IMR-90 (cell line): ENCODE measurements around the gene KDR. TPM values are rescaled to one million over a fixed set of nuclear protein-coding genes. Genes with fewer than 3 reads are reported as not detected.

Experiments
- ATAC-seq: fragments of 200-7000 bp; cut with Tn5 transposase; 2 replicates; pipeline ENCODE4 v1.9.1; 2020; ENCODE audit warnings: low read depth, mild to moderate bottlenecking, moderate library complexity
- BruUV-seq: library from RNA; stranded (reverse); fragments of 400-500 nt; replicated peaks from 2 replicates; lab custom pipeline; 2021; lab: Mats Ljungman, UMichigan
- CTCF ChIA-PET: fragments of 300-600 bp; formaldehyde crosslinking; extraction: SDS; loops from one replicate; lab custom pipeline; 2021; ENCODE audit warnings: antibody characterized with exemption; lab: Yijun Ruan, JAX
- POLR2A ChIA-PET: fragments of 300-600 bp; sonication (Branson Sonifier 250); formaldehyde crosslinking; loops from one replicate; lab custom pipeline; 2022; ENCODE audit warnings: antibody characterized with exemption; ENCODE audit not compliant: unreplicated experiment; lab: Charles Lee
- DNase-seq: peaks from one replicate; pipeline ENCODE4 v3.0.0; 2013
- H2AFZ ChIP-seq: replicated peaks from 2 replicates; pipeline ENCODE3; 2013; ENCODE audit warnings: low read length, mild to moderate bottlenecking; ENCODE audit not compliant: poor library complexity
- H2AK5ac ChIP-seq: 2 replicates; pipeline ENCODE4 v1.6.1; 2013; ENCODE audit warnings: low read depth, low read length, inconsistent platforms
- H2AK9ac ChIP-seq: replicated peaks from 2 replicates; pipeline ENCODE3; 2013; ENCODE audit warnings: mild to moderate bottlenecking, low read depth, low read length, moderate library complexity; ENCODE audit not compliant: poor library complexity
- H2BK120ac ChIP-seq: 2 replicates; pipeline ENCODE4 v1.6.1; 2013; ENCODE audit warnings: low read depth, low read length, inconsistent platforms
- H2BK15ac ChIP-seq: 3 replicates; pipeline ENCODE4 v1.6.1; 2013; ENCODE audit warnings: low read depth, low read length, inconsistent platforms
- H2BK20ac ChIP-seq: 2 replicates; pipeline ENCODE4 v1.6.1; 2013; ENCODE audit warnings: low read depth, mild to moderate bottlenecking, inconsistent platforms, low read length, moderate library complexity
- H2BK5ac ChIP-seq: 2 replicates; pipeline ENCODE4 v1.6.1; 2013; ENCODE audit warnings: mild to moderate bottlenecking, low read depth, low read length, inconsistent platforms; ENCODE audit not compliant: poor library complexity, severe bottlenecking
- H3K14ac ChIP-seq: replicated peaks from 2 replicates; pipeline ENCODE4 v1.6.1; 2013; ENCODE audit warnings: low read depth, low read length, inconsistent platforms
- H3K18ac ChIP-seq: 2 replicates; pipeline ENCODE4 v1.6.1; 2013; ENCODE audit warnings: low read depth, low read length, control low read depth
- H3K23ac ChIP-seq: 2 replicates; pipeline ENCODE4 v1.6.1; 2013; ENCODE audit warnings: low read depth, low read length, inconsistent platforms
- H3K27ac ChIP-seq: 2 replicates; pipeline ENCODE4 v1.5.1; 2013; ENCODE audit warnings: mild to moderate bottlenecking, control low read depth, low read length; ENCODE audit not compliant: insufficient read depth
- H3K27me3 ChIP-seq: 2 replicates; pipeline ENCODE4 v1.6.1; 2013; ENCODE audit warnings: low read length; ENCODE audit not compliant: control insufficient read depth, insufficient read depth
- H3K36me3 ChIP-seq: 2 replicates; pipeline ENCODE4 v1.6.1; 2013; ENCODE audit warnings: low read length, mixed read lengths; ENCODE audit not compliant: control insufficient read depth, insufficient read depth
- H3K4ac ChIP-seq: 2 replicates; pipeline ENCODE4 v1.6.1; 2013; ENCODE audit warnings: low read depth, low read length, inconsistent platforms
- H3K4me1 ChIP-seq: 2 replicates; pipeline ENCODE4 v1.6.1; 2013; ENCODE audit warnings: low read length, mixed read lengths; ENCODE audit not compliant: control insufficient read depth, insufficient read depth
- H3K4me2 ChIP-seq: 2 replicates; pipeline ENCODE4 v1.6.1; 2013; ENCODE audit warnings: low read depth, mild to moderate bottlenecking, control low read depth, low read length, moderate library complexity
- H3K4me3 ChIP-seq: 2 replicates; pipeline ENCODE4 v1.5.1; 2013; ENCODE audit warnings: low read depth, mild to moderate bottlenecking, control low read depth, low read length, moderate library complexity; ENCODE audit not compliant: insufficient read depth
- H3K56ac ChIP-seq: 2 replicates; pipeline ENCODE4 v1.6.1; 2013; ENCODE audit warnings: low read length, inconsistent platforms; ENCODE audit not compliant: insufficient read depth; ENCODE audit errors: extremely low read depth
- H3K79me1 ChIP-seq, 2 experiments: 2 replicates each; pipeline ENCODE4 v1.6.1; 2013; ENCODE audit warnings: low read length in 2 of 2, inconsistent platforms in 1 of 2, low read depth in 1 of 2
- H3K9ac ChIP-seq: 2 replicates; pipeline ENCODE4 v1.6.1; 2013; ENCODE audit warnings: low read depth, low read length, control low read depth
- H3K9me1 ChIP-seq: 2 replicates; pipeline ENCODE4 v1.6.1; 2013; ENCODE audit warnings: low read length, inconsistent platforms; ENCODE audit not compliant: insufficient read depth
- H3K9me3 ChIP-seq: 2 replicates; pipeline ENCODE4 v1.6.1; 2013; ENCODE audit warnings: low read length; ENCODE audit not compliant: control insufficient read depth, insufficient read depth
- H4K20me1 ChIP-seq: 2 replicates; pipeline ENCODE4 v1.6.1; 2013; ENCODE audit warnings: low read length, inconsistent platforms; ENCODE audit not compliant: insufficient read depth
- H4K5ac ChIP-seq: 2 replicates; pipeline ENCODE4 v1.6.1; 2013; ENCODE audit warnings: mild to moderate bottlenecking, low read depth, low read length, control low read depth
- H4K8ac ChIP-seq, 2 experiments: 2 replicates each; pipeline ENCODE4 v1.6.1; 2013; ENCODE audit warnings: low read depth in 2 of 2, low read length in 2 of 2, control low read depth in 1 of 2, inconsistent platforms in 1 of 2
- H4K91ac ChIP-seq: 2 replicates; pipeline ENCODE4 v1.6.1; 2013; ENCODE audit warnings: low read depth, low read length, inconsistent platforms; ENCODE audit not compliant: insufficient read depth
- CHD1 ChIP-seq: IDR thresholded peaks from 2 replicates; pipeline ENCODE4 v1.6.1; 2012; ENCODE audit warnings: low read depth, low read length, improper control_type of control experiment
- FOS ChIP-seq: fragments of 150-350 bp; IDR thresholded peaks from 2 replicates; pipeline ENCODE4 v1.6.1; 2016; ENCODE audit warnings: low read depth, low read length
- RCOR1 ChIP-seq: IDR thresholded peaks from 2 replicates; pipeline ENCODE4 v1.6.1; 2012; ENCODE audit warnings: mild to moderate bottlenecking, low read length, improper control_type of control experiment; ENCODE audit not compliant: insufficient replicate concordance
- WGBS, 2 experiments: methylation state at CpG; one replicate each; pipeline versions ENCODE4 v1.1.5 to v1.1.7; 2013; ENCODE audit warnings: missing lambda C conversion rate in 2 of 2; ENCODE audit not compliant: insufficient read length in 1 of 2; ENCODE audit errors: extremely low coverage in 2 of 2; 5-methylcytosine and 5-hydroxymethylcytosine counted together
- dilution Hi-C: fragments of 300-500 bp; cut with HindIII; formaldehyde crosslinking; loops from one replicate; pipeline ENCODE4 v1.14.3; 2018; ENCODE audit warnings: low sequenced_read_pairs; ENCODE audit not compliant: unreplicated experiment
- in situ Hi-C: fragments of 300-500 bp; cut with MboI; formaldehyde crosslinking; loops from 3 replicates; pipeline ENCODE4 v1.14.3; 2019; ENCODE audit warnings: low sequenced_read_pairs, inconsistent platforms, mixed read lengths
- intact Hi-C: fragments of 100-400 bp; cut with micrococcal nuclease; formaldehyde crosslinking; loops from 2 replicates; pipeline ENCODE4 v1.10.0; 2022
- polyA plus RNA-seq, 3 experiments: library from polyadenylated mRNA; depleted of rRNA; stranded (reverse); fragments of >200 nt; gene quantifications; 2 replicates each; pipeline ENCODE4 v1.2.3, GENCODE V29; 2012; ENCODE audit warnings: low replicate concordance in 1 of 3
- total RNA-seq: library from RNA; depleted of rRNA; stranded (reverse); fragments of >200 nt; gene quantifications from 2 replicates; pipeline ENCODE4 v1.2.3, GENCODE V29; 2012
- TF ChIP-seq, protein P1 (sequence below): fragments of 150-350 bp; IDR thresholded peaks from 2 replicates; pipeline ENCODE4 v1.6.1; 2017; ENCODE audit warnings: mild to moderate bottlenecking, antibody characterized with exemption, low read length, low read depth

Gene KDR
- total and polyA plus RNA-seq, 2 of the 4 experiments (the other 2 are of a cell fraction) = not detected

GRCh38 chr4:55086578-55086977 is 38.8 kb downstream of the KDR start (continued):
- TF ChIP-seq, protein P1, sequence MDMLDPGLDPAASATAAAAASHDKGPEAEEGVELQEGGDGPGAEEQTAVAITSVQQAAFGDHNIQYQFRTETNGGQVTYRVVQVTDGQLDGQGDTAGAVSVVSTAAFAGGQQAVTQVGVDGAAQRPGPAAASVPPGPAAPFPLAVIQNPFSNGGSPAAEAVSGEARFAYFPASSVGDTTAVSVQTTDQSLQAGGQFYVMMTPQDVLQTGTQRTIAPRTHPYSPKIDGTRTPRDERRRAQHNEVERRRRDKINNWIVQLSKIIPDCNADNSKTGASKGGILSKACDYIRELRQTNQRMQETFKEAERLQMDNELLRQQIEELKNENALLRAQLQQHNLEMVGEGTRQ = no peak
- TF ChIP-seq RCOR1 = no peak
- no peak for TF ChIP-seq CHD1

- no peak for TF ChIP-seq FOS
- H2BK120ac ChIP-seq = no peak overlapping the region
- H3K4me2 ChIP-seq = no peak overlapping the region
- H3K27ac ChIP-seq = no peak overlapping the region
- no peak overlapping the region for H2BK20ac ChIP-seq
- H3K14ac ChIP-seq = no peak overlapping the region
- H3K9me1 ChIP-seq = no peaks in the 10 kb centered on the region
- no peaks in the 10 kb centered on the region for H3K36me3 ChIP-seq
- H2AK5ac ChIP-seq = no peak overlapping the region
- H2AFZ ChIP-seq = no peak overlapping the region
- BruUV-seq = no TSS peak
- no peak overlapping the region for H3K56ac ChIP-seq
- H3K23ac ChIP-seq = no peak overlapping the region
- ChIA-PET POLR2A (no interaction called here), CTCF (no interaction called here)
- peaks cover 9% of the 10 kb centered on the region for H3K27me3 ChIP-seq
- no peak overlapping the region for H2BK5ac ChIP-seq
- no peak overlapping the region for H2BK15ac ChIP-seq
- H4K5ac ChIP-seq = no peak overlapping the region
- intact Hi-C loops = no loop called here
- H3K9ac ChIP-seq = no peak overlapping the region
- H3K4me3 ChIP-seq = no peak overlapping the region
- no CpG with 5 or more reads among the region's 4 CpGs for WGBS, 2 experiments
- H3K9me3 ChIP-seq = no peaks in the 10 kb centered on the region
- no peaks in the 10 kb centered on the region for H3K4me1 ChIP-seq
- no peak overlapping the region for H3K18ac ChIP-seq
- H3K4ac ChIP-seq = no peak overlapping the region
- no peak overlapping the region for H4K91ac ChIP-seq
- ATAC-seq (no peak), DNase-seq (no peak)
- H4K20me1 ChIP-seq = no peaks in the 10 kb centered on the region
- dilution Hi-C loops = no loop called here
- no peaks in the 10 kb centered on the region for H3K79me1 ChIP-seq
- in situ Hi-C loops = no loop called here
- no peak overlapping the region for H4K8ac ChIP-seq
- no peak overlapping the region for H2AK9ac ChIP-seq
These were observed 41.7 kb downstream of the KDR start for GRCh38 chr4:55083735-55084134.
